ENCODE data around the gene FCGR2B.

Gene FCGR2B

GRCh38 chr1:161706482-161707347, 43.8 kb downstream of the FCGR2B start, which contains the start of gene FCRLA:
TSS of gene FCRLA (plus strand) at chr1:161707229. CDS start at chr1:161707265, 36 bp downstream.
- Histone ChIP-seq H3K4me1 (ENCODE audit: insufficient read depth, low read length) (no peaks in the 10 kb centered on the region), H2AFZ (ENCODE audit: low read depth, low read length) (no peak within 1 kb of the TSS)
- no peak for TF ChIP-seq EZH2 (IDR thresholded peaks at IDR 0.05; ENCODE audit: borderline replicate concordance, low read depth, low read length, severe bottlenecking)
- no peak for TF ChIP-seq CTCF (IDR thresholded peaks at IDR 0.05; ENCODE audit: borderline replicate concordance, extremely low read depth, low read length, poor library complexity, severe bottlenecking)

GRCh38 chr1:161707503-161707902, 44.6 kb downstream of the FCGR2B start:
- no peak overlapping the region for H3K27ac ChIP-seq (ENCODE audit: low read length)
- no peaks in the 10 kb centered on the region for H3K36me3 ChIP-seq (ENCODE audit: insufficient read depth, low read length)
- H3K27me3 ChIP-seq (ENCODE audit: insufficient read depth, low read length, poor library complexity) = peaks cover 18% of the 10 kb centered on the region
- H3K4me1 ChIP-seq (ENCODE audit: insufficient read depth, low read length) = no peaks in the 10 kb centered on the region
- no peak overlapping the region for H3K4me2 ChIP-seq (ENCODE audit: insufficient read depth, low read length)
- TF ChIP-seq CTCF (IDR thresholded peaks at IDR 0.05; ENCODE audit: borderline replicate concordance, extremely low read depth, low read length, poor library complexity, severe bottlenecking) (no peak), EZH2 (IDR thresholded peaks at IDR 0.05; ENCODE audit: borderline replicate concordance, low read depth, low read length, severe bottlenecking) (no peak)
- ATAC-seq (ENCODE audit: insufficient read depth, low read depth) = no peak
- H3K9ac ChIP-seq (ENCODE audit: low read depth, low read length) = no peak overlapping the region
- DNase-seq = no peak
- no peaks in the 10 kb centered on the region for H3K9me3 ChIP-seq (ENCODE audit: insufficient read depth, low read length, severe bottlenecking)
- H4K20me1 ChIP-seq (ENCODE audit: insufficient read depth, low read length) = no peaks in the 10 kb centered on the region
- no peaks in the 10 kb centered on the region for H3K79me2 ChIP-seq (ENCODE audit: insufficient read depth, low read length)
- H2AFZ ChIP-seq (ENCODE audit: low read depth, low read length) = no peak overlapping the region
- no peak overlapping the region for H3K4me3 ChIP-seq (ENCODE audit: low read depth in 1 of 2, low read length in 2 of 2)

More at GRCh38 chr1:161706482-161707347, 43.8 kb downstream of the FCGR2B start, which contains the start of gene FCRLA:
- no peak within 1 kb of the TSS for H3K9ac ChIP-seq (ENCODE audit: low read depth, low read length)
- ATAC-seq (ENCODE audit: insufficient read depth, low read depth) (no peak), DNase-seq (no peak)
- peaks cover 18% of the 10 kb centered on the region for H3K27me3 ChIP-seq (ENCODE audit: insufficient read depth, low read length, poor library complexity)
- no peaks in the 10 kb centered on the region for H3K79me2 ChIP-seq (ENCODE audit: insufficient read depth, low read length)
- H3K9me3 ChIP-seq (ENCODE audit: insufficient read depth, low read length, severe bottlenecking) = no peaks in the 10 kb centered on the region
- no peak within 1 kb of the TSS for H3K4me3 ChIP-seq (ENCODE audit: low read depth in 1 of 2, low read length in 2 of 2)
- no peak within 1 kb of the TSS for H3K27ac ChIP-seq (ENCODE audit: low read length)
- no peaks in the 10 kb centered on the region for H3K36me3 ChIP-seq (ENCODE audit: insufficient read depth, low read length)
- no peak within 1 kb of the TSS for H3K4me2 ChIP-seq (ENCODE audit: insufficient read depth, low read length)
- H4K20me1 ChIP-seq (ENCODE audit: insufficient read depth, low read length) = no peaks in the 10 kb centered on the region

GRCh38 chr1:161709373-161709772, 46.4 kb downstream of the FCGR2B start:
- Histone ChIP-seq H3K27me3 (ENCODE audit: insufficient read depth, low read length, poor library complexity) (peaks cover 22% of the 10 kb centered on the region), H3K36me3 (ENCODE audit: insufficient read depth, low read length) (no peaks in the 10 kb centered on the region), H2AFZ (ENCODE audit: low read depth, low read length) (no peak overlapping the region), H3K27ac (ENCODE audit: low read length) (no peak overlapping the region), H3K4me3 (ENCODE audit: low read depth in 1 of 2, low read length in 2 of 2) (no peak overlapping the region), H3K79me2 (ENCODE audit: insufficient read depth, low read length) (no peaks in the 10 kb centered on the region), H3K4me2 (ENCODE audit: insufficient read depth, low read length) (no peak overlapping the region), H3K4me1 (ENCODE audit: insufficient read depth, low read length) (no peaks in the 10 kb centered on the region), H3K9ac (ENCODE audit: low read depth, low read length) (no peak overlapping the region), H3K9me3 (ENCODE audit: insufficient read depth, low read length, severe bottlenecking) (no peaks in the 10 kb centered on the region), H4K20me1 (ENCODE audit: insufficient read depth, low read length) (no peaks in the 10 kb centered on the region)
- no peak for ATAC-seq (ENCODE audit: insufficient read depth, low read depth)
- no peak for DNase-seq
- TF ChIP-seq CTCF (IDR thresholded peaks at IDR 0.05; ENCODE audit: borderline replicate concordance, extremely low read depth, low read length, poor library complexity, severe bottlenecking) (no peak), EZH2 (IDR thresholded peaks at IDR 0.05; ENCODE audit: borderline replicate concordance, low read depth, low read length, severe bottlenecking) (no peak)

All from DND-41 (cell line).